Stimulated activated CD4-positive, alpha-beta T cell treated with anti-CD3 and anti-CD28 coated beads, Interleukin-15, amount 100 ng/mL, for 48 hours (primary cell): ENCODE data around the gene SMC4.

Source experiments
- DNase-seq, 2 donors: peaks; one replicate each; pipeline ENCODE4 v3.0.0-alpha.2; 2020; ENCODE audit warnings: low read depth in 2 of 2

SMC4 gene

DNA sequence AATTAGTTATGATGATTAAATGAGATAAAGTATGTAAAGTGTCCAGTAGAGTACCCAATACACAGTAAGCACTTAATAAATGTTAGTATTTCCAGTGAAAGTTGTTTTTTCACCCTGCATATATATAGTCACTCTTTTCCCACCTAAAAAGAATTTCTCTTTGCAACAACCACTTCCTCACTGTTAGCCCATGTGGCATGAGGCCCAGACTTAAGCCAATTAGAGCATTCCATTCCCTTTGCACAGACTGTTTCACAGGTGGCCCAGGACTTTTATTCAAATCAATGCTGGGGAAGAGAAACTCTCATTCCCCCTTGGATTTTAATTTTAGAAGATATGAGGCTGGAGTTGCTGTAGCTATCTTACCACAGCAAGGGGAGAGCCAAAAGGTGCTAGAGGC, 4.2 kb upstream of the SMC4 start:
- no peak for DNase-seq

GRCh38 chr3:160398820-160399124, 678 bp upstream of the SMC4 start:
- DNase-seq, result no peak

GRCh38 chr3:160400030-160400701, 716 bp downstream of the SMC4 start:
- DNase-seq, result peak in 1 of 2 donors; percentile 20

GRCh38 chr3:160400702-160401150, 1.3 kb downstream of the SMC4 start:
- no peak for DNase-seq

DNA sequence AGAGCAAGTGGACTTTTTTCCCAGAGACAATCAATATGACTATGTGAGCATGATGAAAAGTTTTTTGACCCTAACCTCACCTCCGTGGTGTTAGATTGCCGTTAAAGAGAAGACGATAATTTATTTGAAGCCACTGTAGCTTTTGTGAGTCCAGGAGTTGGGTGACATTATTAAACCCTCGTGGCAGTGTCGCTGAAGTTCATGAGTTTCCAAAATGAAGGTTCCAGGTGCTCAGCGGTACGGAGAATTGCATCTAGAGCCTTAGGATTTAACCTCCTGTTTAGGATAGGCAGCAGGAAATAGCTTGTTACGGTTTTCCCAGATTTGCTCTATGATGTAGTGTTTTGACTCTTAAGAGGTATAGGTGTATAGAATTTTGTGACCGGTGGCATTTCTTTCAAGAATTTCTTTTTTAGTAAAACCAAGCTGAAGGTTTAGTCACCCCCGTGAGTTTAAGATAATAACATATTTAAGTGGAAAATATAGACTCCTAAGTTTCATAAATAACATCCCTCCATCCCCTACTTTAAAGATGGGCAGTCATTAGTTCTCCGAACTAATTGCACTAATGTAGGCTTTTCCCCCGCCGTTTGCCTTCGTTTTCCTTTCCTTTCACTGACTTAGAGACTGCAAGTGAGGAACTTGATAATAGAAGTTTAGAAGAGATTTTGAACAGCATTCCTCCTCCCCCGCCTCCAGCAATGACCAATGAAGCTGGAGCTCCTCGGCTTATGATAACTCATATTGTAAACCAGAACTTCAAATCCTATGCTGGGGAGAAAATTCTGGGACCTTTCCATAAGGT, 2.0 kb downstream of the SMC4 start:
- DNase-seq, result no peak

GRCh38 chr3:160402221-160403027, 3.0 kb downstream of the SMC4 start:
- no peak for DNase-seq

- DNase-seq, result no peak
Measured at GRCh38 chr3:160403028-160403545, 3.6 kb downstream of the SMC4 start.

DNA sequence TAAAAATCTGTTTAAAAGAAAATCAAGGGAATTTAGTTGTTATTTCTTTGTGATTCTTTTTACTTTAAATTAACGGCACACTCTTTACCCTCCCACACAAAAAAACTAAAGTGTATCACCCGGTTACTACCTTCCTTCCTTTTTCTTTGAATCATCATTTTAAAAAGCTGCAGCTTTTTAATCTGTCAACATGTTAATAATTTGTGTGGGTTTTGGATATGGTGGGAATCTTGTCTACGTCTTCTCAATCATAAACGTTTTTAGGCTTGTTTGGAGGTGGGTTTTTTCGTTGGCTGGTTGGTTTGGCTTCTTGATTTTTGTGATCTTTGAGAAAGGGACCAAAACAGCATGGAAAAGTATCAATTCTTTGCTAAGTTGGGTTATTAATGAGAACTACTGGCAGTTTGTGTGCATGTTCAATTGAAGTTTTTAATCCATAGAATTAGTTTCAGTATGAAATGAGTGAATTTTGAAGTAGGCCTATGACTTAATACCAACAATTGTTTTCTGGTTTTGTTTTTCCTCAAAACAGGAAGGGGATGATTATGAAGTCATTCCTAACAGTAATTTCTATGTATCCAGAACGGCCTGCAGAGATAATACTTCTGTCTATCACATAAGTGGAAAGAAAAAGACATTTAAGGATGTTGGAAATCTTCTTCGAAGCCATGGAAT, 4.5 kb downstream of the SMC4 start:
- DNase-seq, result no peak

GRCh38 chr3:160409812-160410610, 10.6 kb downstream of the SMC4 start:
- no peak for DNase-seq

DNA sequence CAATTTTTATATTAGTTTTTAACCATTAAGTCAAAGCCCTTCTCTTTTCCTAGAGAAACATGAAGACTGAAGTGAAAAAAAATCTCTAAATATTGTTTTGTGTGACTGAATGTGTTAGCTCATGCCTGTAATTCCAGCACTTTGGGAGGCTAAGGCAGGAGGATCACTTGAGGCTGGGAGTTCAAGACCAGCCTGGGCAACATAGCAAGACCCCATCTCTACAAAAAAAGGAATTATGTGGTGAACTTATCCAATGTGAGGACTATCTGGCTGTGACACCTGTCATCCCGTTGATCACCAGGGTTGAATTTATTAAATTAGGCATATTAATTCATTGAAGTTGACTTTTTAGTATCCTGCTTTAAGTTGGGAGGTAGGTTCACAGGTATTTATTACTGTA, 13.0 kb downstream of the SMC4 start:
- DNase-seq, result no peak

GRCh38 chr3:160413613-160414248, 14.3 kb downstream of the SMC4 start:
- DNase-seq, result peak; percentile 11 to 49

DNA sequence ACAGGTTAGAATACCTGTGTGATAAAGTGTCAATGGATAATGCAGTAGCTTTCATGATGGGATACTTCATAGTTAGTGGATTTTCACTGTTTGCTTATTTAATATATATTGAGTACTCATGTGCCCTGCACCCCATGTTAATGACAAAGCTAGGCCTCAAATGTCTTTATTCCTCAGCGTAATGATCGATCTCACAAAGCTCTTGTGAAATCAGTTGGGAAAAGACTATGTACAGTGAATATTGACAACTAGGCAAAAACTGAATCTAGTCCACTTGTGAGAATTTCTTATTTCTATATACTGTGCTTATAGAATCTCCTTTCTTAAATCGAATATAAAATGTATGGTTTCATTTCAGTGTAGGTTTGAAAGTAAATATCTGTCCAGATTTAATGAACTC, 17.9 kb downstream of the SMC4 start:
- no peak for DNase-seq

- DNase-seq, result no peak
Measured at GRCh38 chr3:160427832-160428424, 28.5 kb downstream of the SMC4 start.

GRCh38 chr3:160434071-160434470, 34.6 kb downstream of the SMC4 start:
- no peak for DNase-seq

GRCh38 chr3:160435095-160435494, 35.6 kb downstream of the SMC4 start:
- DNase-seq, result no peak

DNA sequence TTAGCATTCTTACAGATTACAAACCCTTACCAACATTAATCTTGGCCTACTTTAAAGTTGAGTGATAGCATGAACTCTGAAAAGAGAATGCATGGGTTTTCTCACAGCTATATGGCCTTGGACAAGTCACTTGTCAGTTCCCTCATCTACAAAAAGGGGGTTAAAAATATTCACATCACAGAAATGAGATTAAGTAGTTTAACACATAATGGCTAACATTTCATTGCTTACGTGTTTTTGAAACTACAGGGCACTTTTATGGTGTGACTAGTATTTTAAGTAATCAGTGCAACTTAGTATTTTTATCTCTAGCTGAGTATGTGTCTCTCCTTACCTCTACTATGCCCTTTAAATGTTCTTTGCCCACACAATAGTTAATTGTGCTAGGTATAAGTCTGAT, 36.3 kb downstream of the SMC4 start:
- no peak for DNase-seq

- no peak for DNase-seq
Measured at GRCh38 chr3:160437083-160437455, 37.6 kb downstream of the SMC4 start.

- DNase-seq, result no peak
Measured at GRCh38 chr3:160440687-160441086, 41.2 kb downstream of the SMC4 start.

- no peak for DNase-seq
Measured at GRCh38 chr3:160444411-160444810, 45.0 kb downstream of the SMC4 start.

GRCh38 chr3:160445854-160446253, 46.4 kb downstream of the SMC4 start:
- DNase-seq, result no peak
